H1 (cell line): Measurements from ENCODE around the gene CHN2. TPM values are rescaled to one million over a fixed set of nuclear protein-coding genes. Genes with fewer than 3 reads are reported as not detected.

ENCODE experiments used
- BACH1 ChIP-seq: IDR thresholded peaks from 2 replicates; pipeline ENCODE4 v1.6.1; 2012; ENCODE audit warnings: low read length, improper control_type of control experiment
- PHF8 ChIP-seq: fragments of 200-600 bp; sonication (generic); conservative IDR thresholded peaks from 2 replicates; pipeline ENCODE4 v1.7.1; 2012; ENCODE audit warnings: low read depth, mild to moderate bottlenecking, inconsistent platforms, low read length, moderate library complexity
- polyA plus RNA-seq, 7 experiments: library from polyadenylated mRNA; depleted of rRNA in 3 of 7; stranded (reverse) in 5 of 7; unstranded in 2 of 7; fragments of >200 nt in 5 of 7; fragments of 200-250 nt in 2 of 7; gene quantifications; 1 replicate in 5 of 7; 2 replicates in 1 of 7; 4 replicates in 1 of 7; pipeline versions ENCODE4 v1.2.1 to v1.2.3, GENCODE V29; 2011 to 2013; ENCODE audit warnings: missing spikeins in 2 of 7, mixed read lengths in 2 of 7
- total RNA-seq: library from RNA; stranded (reverse); fragmentation: NEBNext Ultra II Directional; extraction: Animal tissue kit (Norgen Biotek cat#: 25700); gene quantifications from 2 replicates; pipeline ENCODE4 v1.2.1, GENCODE V29; 2021
- TF ChIP-seq, protein P1 (sequence below): fragments of 300-600 bp; sonication (generic); IDR thresholded peaks from 2 replicates; pipeline ENCODE4 v1.7.1; 2012; ENCODE audit warnings: low read length, moderate library complexity, mild to moderate bottlenecking, inconsistent platforms; ENCODE audit not compliant: insufficient replicate concordance
- TF ChIP-seq, protein P2 (sequence below): IDR thresholded peaks from 2 replicates; pipeline ENCODE4 v1.6.1; 2012; ENCODE audit warnings: inconsistent platforms

The CHN2 gene
- total and polyA plus RNA-seq, 2 of the 8 experiments (the other 6 are each of a cell fraction or from before 2014, with no cell fraction given), result 2.9 to 4.8 TPM

DNA sequence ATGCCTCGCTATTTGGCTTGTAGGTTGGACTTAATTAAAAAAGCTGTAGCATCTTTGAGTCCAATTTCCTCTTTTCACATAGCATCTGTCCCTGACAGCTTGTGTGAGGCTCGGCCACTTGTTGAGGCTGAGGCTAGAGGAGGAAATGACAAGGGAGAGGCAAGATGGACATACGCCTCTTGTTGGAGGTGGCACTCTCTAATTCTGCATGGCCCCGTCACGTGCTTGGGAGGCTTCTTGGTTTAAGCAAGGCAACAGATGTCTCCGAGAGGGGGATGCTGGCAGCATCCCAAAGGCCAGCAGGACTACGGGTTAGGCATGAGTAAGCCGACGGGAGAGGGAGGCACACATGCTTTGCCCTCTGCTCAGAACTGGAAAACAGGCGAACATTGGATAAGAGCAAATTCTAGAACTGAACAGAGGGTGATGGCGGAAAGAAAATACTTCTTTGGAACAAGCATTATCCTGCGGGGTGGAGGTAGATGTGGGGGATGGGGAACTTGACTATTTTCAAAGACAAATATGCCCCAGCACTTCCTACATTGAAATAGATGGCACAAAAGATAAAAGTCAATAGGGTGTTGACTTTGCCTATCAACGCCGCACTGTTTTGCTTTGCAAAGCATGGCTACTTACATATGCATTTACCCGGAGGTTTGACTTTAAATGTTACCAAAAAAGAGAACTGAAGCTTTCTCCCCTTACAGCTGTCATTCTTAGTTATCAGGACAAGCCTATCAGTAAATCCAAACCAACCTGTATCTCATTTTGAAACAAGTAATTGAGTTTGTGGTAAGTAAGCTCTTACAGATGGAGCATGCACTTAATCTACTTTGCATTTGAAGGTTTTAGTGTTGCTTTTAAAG is 94.8 kb downstream of the CHN2 start (continued):
- TF ChIP-seq, protein P1, sequence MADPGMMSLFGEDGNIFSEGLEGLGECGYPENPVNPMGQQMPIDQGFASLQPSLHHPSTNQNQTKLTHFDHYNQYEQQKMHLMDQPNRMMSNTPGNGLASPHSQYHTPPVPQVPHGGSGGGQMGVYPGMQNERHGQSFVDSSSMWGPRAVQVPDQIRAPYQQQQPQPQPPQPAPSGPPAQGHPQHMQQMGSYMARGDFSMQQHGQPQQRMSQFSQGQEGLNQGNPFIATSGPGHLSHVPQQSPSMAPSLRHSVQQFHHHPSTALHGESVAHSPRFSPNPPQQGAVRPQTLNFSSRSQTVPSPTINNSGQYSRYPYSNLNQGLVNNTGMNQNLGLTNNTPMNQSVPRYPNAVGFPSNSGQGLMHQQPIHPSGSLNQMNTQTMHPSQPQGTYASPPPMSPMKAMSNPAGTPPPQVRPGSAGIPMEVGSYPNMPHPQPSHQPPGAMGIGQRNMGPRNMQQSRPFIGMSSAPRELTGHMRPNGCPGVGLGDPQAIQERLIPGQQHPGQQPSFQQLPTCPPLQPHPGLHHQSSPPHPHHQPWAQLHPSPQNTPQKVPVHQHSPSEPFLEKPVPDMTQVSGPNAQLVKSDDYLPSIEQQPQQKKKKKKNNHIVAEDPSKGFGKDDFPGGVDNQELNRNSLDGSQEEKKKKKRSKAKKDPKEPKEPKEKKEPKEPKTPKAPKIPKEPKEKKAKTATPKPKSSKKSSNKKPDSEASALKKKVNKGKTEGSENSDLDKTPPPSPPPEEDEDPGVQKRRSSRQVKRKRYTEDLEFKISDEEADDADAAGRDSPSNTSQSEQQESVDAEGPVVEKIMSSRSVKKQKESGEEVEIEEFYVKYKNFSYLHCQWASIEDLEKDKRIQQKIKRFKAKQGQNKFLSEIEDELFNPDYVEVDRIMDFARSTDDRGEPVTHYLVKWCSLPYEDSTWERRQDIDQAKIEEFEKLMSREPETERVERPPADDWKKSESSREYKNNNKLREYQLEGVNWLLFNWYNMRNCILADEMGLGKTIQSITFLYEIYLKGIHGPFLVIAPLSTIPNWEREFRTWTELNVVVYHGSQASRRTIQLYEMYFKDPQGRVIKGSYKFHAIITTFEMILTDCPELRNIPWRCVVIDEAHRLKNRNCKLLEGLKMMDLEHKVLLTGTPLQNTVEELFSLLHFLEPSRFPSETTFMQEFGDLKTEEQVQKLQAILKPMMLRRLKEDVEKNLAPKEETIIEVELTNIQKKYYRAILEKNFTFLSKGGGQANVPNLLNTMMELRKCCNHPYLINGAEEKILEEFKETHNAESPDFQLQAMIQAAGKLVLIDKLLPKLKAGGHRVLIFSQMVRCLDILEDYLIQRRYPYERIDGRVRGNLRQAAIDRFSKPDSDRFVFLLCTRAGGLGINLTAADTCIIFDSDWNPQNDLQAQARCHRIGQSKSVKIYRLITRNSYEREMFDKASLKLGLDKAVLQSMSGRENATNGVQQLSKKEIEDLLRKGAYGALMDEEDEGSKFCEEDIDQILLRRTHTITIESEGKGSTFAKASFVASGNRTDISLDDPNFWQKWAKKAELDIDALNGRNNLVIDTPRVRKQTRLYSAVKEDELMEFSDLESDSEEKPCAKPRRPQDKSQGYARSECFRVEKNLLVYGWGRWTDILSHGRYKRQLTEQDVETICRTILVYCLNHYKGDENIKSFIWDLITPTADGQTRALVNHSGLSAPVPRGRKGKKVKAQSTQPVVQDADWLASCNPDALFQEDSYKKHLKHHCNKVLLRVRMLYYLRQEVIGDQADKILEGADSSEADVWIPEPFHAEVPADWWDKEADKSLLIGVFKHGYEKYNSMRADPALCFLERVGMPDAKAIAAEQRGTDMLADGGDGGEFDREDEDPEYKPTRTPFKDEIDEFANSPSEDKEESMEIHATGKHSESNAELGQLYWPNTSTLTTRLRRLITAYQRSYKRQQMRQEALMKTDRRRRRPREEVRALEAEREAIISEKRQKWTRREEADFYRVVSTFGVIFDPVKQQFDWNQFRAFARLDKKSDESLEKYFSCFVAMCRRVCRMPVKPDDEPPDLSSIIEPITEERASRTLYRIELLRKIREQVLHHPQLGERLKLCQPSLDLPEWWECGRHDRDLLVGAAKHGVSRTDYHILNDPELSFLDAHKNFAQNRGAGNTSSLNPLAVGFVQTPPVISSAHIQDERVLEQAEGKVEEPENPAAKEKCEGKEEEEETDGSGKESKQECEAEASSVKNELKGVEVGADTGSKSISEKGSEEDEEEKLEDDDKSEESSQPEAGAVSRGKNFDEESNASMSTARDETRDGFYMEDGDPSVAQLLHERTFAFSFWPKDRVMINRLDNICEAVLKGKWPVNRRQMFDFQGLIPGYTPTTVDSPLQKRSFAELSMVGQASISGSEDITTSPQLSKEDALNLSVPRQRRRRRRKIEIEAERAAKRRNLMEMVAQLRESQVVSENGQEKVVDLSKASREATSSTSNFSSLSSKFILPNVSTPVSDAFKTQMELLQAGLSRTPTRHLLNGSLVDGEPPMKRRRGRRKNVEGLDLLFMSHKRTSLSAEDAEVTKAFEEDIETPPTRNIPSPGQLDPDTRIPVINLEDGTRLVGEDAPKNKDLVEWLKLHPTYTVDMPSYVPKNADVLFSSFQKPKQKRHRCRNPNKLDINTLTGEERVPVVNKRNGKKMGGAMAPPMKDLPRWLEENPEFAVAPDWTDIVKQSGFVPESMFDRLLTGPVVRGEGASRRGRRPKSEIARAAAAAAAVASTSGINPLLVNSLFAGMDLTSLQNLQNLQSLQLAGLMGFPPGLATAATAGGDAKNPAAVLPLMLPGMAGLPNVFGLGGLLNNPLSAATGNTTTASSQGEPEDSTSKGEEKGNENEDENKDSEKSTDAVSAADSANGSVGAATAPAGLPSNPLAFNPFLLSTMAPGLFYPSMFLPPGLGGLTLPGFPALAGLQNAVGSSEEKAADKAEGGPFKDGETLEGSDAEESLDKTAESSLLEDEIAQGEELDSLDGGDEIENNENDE, result no peak
- TF ChIP-seq BACH1 (no peak), PHF8 (no peak)
- TF ChIP-seq, protein P2, sequence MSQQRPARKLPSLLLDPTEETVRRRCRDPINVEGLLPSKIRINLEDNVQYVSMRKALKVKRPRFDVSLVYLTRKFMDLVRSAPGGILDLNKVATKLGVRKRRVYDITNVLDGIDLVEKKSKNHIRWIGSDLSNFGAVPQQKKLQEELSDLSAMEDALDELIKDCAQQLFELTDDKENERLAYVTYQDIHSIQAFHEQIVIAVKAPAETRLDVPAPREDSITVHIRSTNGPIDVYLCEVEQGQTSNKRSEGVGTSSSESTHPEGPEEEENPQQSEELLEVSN, result no peak
